Fibroblast of the conjunctiva (primary cell): ENCODE results near the gene AK4.
"Not testable (repeated sequence)": the region's sequence is repeated elsewhere in the genome, so short reads cannot be mapped to it uniquely, and the experiment has no call there.

Experiments used
- DNase-seq: peaks from one replicate; pipeline ENCODE4 v3.0.0-alpha.2; 2010; ENCODE audit warnings: low read depth

The AK4 gene

DNA sequence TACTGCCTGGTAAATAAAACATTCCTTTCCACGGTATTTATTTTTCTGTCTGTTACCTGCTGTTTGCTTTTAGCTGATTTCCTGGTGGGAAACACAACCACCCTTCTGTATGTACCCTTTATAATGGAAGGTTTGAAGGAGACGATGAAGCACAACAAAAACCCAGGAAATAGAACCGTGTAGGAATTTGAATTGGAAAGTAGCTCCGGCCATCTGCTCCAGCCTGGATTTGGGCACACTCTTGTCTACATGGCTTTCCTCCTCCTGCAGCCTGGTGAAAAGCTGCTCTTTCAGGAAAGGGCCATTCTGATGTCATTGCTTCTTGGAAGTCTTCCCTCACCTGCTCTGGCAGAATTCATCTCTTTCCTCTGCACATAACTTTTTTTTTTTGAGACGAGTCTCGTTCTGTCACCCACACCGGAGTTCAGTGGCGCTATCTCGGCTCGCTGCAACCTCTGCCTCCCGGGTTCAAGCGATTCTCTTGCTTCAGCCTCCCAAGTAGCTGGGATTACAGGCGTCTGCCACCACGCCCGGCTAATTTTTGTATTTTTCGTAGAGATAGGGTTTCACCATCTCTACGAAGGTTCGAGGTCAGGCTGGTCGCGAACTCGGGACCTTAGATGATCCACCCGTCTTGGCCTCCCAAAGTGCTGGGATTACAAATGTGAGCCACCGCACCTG, 2.7 kb downstream of the AK4 start:
- DNase-seq: no peak

GRCh38 chr1:65151641-65152040, 3.6 kb downstream of the AK4 start:
- DNase-seq: no peak

DNA sequence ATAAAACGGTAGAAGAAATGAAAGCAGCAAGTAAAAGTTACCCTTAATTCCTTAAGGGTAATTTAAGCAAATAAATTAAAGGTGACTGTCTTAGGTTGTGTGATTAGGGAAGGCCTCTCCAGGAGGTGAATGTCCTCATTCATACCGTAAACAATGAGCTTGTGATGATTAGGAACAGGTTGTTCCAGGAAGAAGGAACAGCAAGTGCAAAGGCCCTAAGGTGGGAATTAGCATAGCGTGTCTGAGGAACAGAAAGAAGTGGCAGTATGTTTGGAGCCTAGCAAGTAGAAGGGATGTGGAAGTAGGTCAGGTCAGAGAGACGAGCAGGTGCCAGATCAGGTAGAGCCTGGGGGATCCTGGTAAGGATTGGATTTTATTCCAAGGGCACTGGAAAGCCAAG, 5.6 kb downstream of the AK4 start:
- no peak for DNase-seq

GRCh38 chr1:65156910-65157545, 9.0 kb downstream of the AK4 start:
- no peak for DNase-seq

DNA sequence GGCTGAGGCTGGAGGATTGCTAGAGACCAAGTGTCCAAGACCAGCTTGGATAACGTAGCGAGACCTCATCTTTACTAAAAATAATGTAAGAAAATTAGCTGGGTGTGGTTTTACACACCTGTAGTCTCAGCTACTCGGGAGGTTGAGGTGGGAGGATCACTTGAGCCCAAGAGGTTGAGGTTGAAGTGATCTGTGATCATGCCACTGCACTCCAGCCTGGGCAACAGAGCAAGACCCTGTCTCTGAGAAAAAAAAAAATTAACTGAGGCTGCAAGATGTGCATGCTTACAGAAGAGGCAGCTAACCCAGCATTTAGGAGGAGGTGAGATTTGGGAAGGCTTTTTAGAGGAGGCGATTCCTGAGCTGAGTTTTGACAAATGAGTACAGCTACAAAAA, 9.5 kb downstream of the AK4 start:
- DNase-seq: no peak

DNA sequence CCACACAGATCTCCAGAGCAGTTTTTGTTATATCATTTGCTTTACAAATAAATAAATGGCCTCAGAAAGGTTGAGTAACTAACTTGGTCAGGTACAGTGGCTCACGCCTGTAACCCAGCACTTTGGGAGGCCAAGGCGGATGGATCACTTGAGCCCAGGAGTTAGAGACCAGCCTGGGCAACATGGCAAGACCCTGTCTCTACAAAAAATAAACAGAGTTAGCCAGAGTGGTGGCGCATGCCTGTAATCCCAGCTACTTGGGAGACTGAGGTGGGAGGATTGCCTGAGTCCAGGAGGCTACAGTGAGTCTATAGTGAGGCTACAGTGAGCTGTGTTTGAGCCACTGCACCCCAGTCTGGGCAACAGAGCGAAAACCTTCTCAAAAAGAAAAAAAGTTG, 11.3 kb downstream of the AK4 start:
- DNase-seq: not testable (repeated sequence)

GRCh38 chr1:65159801-65160523, 12.0 kb downstream of the AK4 start:
- no peak for DNase-seq

GRCh38 chr1:65163201-65163805, 15.3 kb downstream of the AK4 start:
- DNase-seq: no peak

DNA sequence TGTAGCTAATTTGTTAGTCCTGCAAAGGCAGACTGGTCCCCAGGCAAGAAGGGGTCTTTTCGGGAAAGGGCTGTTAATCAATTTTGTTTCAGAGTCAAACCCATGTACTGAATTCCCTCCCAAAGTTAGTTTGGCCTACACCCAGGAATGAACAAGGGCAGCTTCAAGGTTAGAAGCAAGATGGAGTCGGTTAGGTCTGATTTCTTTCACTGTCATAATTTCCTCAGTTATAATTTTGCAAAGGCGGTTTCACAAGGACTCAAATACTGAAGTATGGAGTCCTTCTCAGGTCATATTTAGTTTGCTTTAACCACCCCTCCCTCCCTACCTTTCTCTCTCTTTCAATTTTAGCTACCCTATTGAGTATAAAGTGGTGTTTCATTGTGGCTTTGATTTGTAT, 16.1 kb downstream of the AK4 start:
- not testable (repeated sequence) for DNase-seq

GRCh38 chr1:65164633-65165032, 16.6 kb downstream of the AK4 start:
- peak; percentile 28 for DNase-seq

DNA sequence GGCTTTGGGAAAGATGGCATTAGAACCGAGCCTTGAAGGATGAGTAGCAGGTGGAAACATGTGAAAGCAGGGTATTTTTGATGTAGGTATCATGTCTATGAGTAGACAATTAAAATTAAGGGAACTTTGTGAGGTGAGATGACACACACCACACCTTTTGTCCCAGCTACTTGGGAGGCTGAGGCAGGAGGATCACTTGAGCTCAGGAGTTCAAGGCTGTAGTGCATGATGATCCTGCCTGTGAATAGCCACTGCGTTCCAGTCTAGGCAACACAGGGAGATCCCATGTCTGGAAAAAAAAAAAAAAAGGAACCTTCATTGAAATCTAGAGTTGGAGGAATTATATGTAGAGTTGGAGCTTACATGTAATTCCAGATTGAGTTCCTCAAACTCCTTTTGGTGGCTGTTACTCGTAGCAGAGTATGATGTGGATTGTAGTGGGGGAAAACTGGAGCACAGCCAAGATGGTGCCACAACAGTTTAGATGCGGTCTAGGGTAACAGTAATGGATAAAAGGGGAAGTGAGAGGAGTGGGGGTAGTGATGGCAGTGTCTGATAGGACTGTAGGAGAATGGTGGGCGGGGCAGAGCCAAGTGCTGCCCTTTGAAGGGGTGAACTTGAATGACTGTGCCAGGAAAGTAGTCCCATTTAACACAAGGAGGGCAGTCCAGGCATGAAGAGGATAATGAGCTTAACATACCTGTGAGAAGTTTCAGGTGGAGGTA, 17.4 kb downstream of the AK4 start:
- no peak for DNase-seq

- DNase-seq: no peak
Observed at GRCh38 chr1:65166572-65167305, 18.7 kb downstream of the AK4 start.

DNA sequence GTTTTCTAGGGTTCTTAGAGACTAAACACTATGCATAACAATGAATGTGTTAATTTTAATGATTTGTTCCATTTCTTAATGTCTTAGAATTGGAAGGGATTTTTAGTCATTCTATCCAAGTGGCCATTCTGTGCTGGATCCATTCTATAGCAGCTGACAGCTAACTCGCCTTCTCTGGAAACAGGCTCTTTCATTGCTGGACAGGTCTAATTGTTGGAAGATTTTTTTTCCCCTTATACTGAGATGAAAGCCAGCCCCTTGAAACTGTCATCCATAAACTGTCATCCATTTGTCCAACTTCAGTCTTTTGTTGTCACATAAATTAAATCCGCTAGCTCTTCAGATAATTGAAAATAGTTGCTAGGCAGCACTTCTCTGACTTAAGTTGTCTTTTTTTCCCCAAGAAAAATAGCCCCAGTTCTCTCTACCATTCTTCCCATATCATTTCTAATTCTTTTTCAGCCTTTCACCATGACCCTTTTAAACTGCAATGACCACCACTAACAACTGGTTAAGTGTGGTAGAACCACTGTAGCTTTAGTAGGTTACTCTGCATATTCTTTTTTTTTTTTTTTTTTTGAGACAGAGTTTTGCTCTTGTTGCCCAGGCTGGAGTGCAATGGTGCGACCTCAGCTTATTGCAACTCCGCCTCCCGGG, 19.7 kb downstream of the AK4 start:
- no peak for DNase-seq

DNA sequence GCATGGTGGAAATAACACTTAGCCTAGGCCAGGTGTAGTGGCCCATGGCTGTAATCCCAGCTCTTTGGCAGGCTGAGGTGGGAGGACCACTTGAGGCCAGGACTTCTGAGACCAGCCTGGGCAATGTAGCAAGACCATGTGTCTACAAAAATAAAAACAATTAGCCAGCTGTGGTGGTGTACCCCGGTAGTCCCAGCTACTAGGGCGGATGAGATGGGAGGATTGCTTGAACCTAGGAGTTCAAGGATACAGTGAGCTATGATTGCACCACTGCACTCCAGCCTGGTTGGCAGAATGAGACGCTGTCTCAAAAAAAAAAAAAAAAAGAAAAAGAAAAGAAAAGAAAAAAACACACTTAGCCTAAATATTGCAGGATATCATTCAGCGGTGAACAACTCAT, 20.9 kb downstream of the AK4 start:
- DNase-seq: no peak

- peak; percentile 60 for DNase-seq
Observed at GRCh38 chr1:65170511-65171142, 22.6 kb downstream of the AK4 start.

- DNase-seq: no peak
Observed at GRCh38 chr1:65172936-65173690, 25.1 kb downstream of the AK4 start.

DNA sequence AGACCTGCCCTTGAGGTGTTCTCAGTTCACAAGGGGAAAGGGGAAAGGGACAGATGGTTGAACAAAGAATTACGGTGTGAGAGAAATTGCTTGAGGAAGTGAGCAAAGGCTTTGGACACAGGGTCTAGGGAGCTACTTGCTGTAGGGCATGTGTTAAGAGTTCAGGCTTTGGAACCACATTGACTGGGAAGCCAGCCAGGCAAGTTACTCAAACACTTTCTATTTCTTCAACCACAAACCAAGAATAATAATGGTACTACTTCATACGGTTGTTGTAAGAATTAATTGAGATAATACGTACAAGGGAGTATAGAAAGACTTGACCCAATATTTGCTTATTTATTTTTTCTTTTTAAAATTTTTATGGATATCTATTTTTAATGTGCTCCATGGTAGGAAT, 26.6 kb downstream of the AK4 start:
- DNase-seq: peak; percentile 92

DNA sequence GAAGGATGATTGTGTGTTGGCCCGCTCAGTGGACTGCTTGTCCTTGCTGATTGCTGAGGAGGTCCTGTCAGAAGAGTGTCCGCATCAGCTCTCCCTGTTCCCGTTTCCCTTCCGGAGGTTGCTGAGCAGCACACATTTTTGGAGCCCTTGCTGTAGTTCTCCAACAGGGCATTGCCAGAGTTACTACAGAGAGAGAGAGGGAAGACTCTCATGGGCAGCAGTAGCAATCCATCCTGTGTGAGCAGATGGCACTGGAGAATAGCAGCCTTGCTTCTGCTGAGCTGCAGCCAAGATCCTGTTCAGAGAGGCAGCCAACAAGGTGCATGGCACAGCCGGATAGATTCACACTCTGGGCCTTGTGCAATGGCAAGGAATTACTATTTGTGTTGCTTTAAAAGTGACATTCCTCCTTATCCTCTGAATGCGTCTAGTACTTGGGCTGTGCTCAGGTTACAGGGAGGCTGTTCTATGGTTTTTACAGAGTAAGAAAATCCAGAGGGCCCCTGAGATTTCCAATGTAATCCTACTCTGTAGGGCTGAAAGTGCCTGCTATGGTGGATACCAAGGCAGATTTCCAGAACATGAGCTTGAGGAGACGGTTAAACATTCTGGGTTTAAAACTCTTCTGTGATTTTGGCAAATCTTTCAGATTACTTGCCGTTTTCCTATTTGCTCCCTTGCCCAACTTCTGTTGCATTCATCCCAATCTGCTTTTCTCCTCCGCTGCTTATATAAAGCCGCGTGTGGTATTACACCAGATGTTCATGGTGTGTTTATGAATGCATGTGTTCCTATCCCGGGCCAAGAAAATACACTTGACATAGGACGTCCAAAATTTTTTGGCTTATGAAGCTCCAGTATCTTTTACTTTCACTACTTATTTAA, 27.4 kb downstream of the AK4 start:
- DNase-seq: peak; percentile 61

GRCh38 chr1:65176056-65176450, 28.1 kb downstream of the AK4 start:
- DNase-seq: no peak
